Activated naive CD4-positive, alpha-beta T cell treated with anti-CD3 and anti-CD28 coated beads for 36 hours (primary cell): ENCODE data around the gene DAZAP1. TPM values are rescaled to one million over a fixed set of nuclear protein-coding genes. Genes with fewer than 3 reads are reported as not detected.

Experiments used
- CTCF ChIA-PET: fragments of 350-600 bp; sonication (Branson Sonifier 250); formaldehyde crosslinking; loops from one replicate; lab custom pipeline; 2021; ENCODE audit warnings: antibody characterized with exemption; lab: Charles Lee
- DNase-seq: peaks from one replicate; pipeline ENCODE4 v3.0.0-alpha.2; 2020
- H3K27ac Mint-ChIP-seq: one replicate; pipeline ENCODE4 v1.8.0; 2021; ENCODE audit warnings: mild to moderate bottlenecking, mixed read lengths
- H3K27me3 Mint-ChIP-seq: one replicate; pipeline ENCODE4 v1.8.0; 2021; ENCODE audit warnings: low read depth, mixed read lengths
- H3K36me3 Mint-ChIP-seq: one replicate; pipeline ENCODE4 v1.8.0; 2021; ENCODE audit warnings: low read depth, mixed read lengths
- H3K4me1 Mint-ChIP-seq: one replicate; pipeline ENCODE4 v1.8.0; 2021; ENCODE audit warnings: low read depth, mixed read lengths
- H3K4me3 Mint-ChIP-seq: one replicate; pipeline ENCODE4 v1.8.0; 2021; ENCODE audit warnings: mild to moderate bottlenecking, moderate library complexity, mixed read lengths
- H3K9me3 Mint-ChIP-seq: one replicate; pipeline ENCODE4 v1.8.0; 2021; ENCODE audit warnings: mixed read lengths
- intact Hi-C: fragments of 100-400 bp; cut with micrococcal nuclease; formaldehyde crosslinking; loops from one replicate; pipeline ENCODE4 v1.15.1; 2023
- total RNA-seq, 2 experiments: library from RNA; stranded (reverse); gene quantifications; one replicate each; pipeline ENCODE4 v1.2.3, GENCODE V29; 2021

DAZAP1 gene
- total RNA-seq, 2 experiments from 2014 or later = 253 to 265 TPM

DNA sequence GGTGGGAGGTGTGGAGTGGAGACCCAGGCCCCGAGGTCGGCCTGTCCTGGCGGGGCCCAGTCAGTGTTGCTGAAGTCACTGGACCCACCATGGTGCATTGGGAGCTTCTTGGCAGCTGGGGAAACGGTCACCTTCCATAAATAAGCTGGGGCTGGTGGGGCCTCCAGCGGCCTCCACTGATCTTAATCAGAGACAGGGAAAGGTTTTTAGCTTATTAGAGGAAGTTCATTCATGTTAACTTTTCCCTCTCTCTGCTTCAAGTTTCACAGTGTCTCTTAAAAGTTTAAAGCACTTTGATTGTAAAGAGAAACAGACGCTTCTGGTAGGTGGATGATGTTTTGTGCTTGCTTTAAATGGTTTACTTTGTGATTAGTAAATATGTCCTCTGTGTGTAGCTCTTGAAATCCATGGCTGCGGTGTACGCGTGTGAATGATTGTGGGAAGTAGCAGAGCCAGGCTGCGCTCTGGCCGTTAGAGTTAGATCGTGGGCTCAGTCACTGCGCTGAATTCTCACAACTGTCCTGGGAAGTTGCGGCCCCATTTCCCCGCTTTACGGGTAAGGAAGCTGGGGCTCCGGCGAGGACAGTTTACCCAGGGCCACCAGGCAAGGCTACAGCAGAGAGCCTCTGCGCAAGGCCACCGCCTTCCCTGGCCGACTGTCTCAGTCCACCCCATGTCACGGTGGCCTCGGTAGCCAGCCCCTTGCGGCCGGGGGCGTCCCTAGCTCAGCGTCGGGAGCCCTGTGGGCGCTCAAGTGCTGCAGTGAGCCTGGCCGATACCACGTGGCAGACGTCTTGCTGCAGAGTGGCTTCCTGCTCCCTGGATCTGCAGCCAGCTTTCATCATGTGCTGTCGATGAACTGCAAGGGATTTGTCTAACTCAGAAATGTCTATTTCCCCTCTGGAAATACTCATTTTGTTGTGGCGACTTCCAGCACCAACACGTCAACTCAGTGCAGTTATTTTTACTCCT lies 40.2 kb upstream of the DAZAP1 start:
- intact Hi-C loops = no loop called here
- H3K27ac Mint-ChIP-seq = no peak overlapping the region
- peaks cover 21% of the 10 kb centered on the region for H3K4me1 Mint-ChIP-seq
- DNase-seq = no peak
- no peak overlapping the region for H3K4me3 Mint-ChIP-seq
- no peaks in the 10 kb centered on the region for H3K9me3 Mint-ChIP-seq
- peaks cover 20% of the 10 kb centered on the region for H3K36me3 Mint-ChIP-seq
- CTCF ChIA-PET = interaction anchor here (0.6 to 1.1 kb wide), 2 partner anchors 123 to 147 kb away, joined by 3 to 4 read pairs; no protein-coding TSS in a partner anchor
- no peaks in the 10 kb centered on the region for H3K27me3 Mint-ChIP-seq

DNA sequence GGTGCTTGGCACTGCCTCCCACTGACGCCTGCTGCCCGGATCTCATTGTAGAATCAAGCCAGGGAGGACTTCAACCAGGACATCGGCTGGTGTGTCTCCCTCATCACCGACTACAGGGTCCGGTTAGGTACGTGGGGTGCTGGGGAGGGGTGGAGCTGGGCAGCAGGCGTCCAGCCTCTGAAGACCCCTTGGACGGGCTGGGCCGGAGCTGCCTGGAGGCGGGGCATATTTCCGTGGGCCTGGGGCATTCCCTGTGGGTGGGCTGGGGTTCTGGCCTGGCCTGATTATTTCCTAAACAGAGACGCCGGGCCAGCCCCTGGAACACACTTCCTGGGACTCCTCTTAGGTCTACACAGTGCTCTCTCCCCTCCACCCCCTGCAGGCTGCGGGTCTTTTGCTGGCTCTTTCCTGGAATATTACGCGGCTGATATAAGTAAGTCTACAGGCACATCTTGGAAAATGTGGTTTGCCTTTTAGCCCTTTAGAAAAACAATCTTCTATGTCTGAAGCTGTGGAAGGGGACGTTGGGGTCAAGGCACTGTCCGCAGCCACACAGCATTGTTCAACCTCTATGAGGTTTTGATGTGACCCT lies 38.1 kb upstream of the DAZAP1 start:
- H3K4me1 Mint-ChIP-seq = peaks cover 2% of the 10 kb centered on the region
- H3K27ac Mint-ChIP-seq = no peak overlapping the region
- no peaks in the 10 kb centered on the region for H3K9me3 Mint-ChIP-seq
- CTCF ChIA-PET = no interaction called here
- no peaks in the 10 kb centered on the region for H3K27me3 Mint-ChIP-seq
- H3K4me3 Mint-ChIP-seq = no peak overlapping the region
- peaks cover 12% of the 10 kb centered on the region for H3K36me3 Mint-ChIP-seq
- no peak for DNase-seq
- intact Hi-C loops = no loop called here

DNA sequence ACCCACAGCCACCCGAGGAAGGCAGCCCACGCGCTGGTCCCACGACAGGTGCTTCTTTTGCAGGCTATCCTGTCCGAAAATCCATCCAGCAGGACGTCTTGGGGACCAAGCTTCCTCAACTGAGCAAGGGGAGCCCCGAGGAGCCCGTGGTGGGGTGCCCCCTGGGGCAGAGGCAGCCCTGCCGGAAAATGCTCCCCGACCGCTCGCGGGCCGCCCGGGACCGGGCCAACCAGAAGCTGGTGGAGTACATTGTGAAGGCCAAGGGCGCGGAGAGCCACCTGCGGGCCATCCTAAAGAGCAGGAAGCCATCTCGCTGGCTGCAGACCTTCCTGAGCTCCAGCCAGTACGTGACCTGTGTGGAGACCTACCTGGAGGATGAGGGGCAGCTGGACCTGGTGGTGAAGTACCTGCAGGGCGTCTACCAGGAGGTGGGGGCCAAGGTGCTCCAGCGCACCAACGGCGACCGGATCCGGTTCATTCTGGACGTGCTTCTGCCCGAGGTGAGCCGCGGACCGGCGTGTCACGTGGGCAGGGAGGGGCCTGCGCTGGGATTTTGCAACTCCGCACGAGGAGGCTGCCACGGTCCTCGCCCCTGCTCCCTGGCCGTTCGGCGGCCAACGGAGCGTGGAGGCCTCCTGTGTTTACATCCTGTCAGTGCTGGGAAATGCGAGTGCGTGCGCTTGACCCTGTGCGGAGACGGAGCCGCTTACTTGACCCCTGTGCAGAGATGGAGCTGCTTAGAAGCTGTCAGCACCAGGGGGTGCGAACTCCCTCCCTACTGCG lies 36.6 kb upstream of the DAZAP1 start:
- Mint-ChIP-seq H3K4me3 (no peak overlapping the region), H3K27me3 (no peaks in the 10 kb centered on the region), H3K9me3 (no peaks in the 10 kb centered on the region), H3K4me1 (no peaks in the 10 kb centered on the region), H3K27ac (no peak overlapping the region), H3K36me3 (peaks cover 8% of the 10 kb centered on the region)
- no peak for DNase-seq
- intact Hi-C loops = no loop called here
- CTCF ChIA-PET = interaction anchor here (0.6 kb wide), 1 partner anchor 150 kb away, joined by 5 read pairs; no protein-coding TSS in a partner anchor

DNA sequence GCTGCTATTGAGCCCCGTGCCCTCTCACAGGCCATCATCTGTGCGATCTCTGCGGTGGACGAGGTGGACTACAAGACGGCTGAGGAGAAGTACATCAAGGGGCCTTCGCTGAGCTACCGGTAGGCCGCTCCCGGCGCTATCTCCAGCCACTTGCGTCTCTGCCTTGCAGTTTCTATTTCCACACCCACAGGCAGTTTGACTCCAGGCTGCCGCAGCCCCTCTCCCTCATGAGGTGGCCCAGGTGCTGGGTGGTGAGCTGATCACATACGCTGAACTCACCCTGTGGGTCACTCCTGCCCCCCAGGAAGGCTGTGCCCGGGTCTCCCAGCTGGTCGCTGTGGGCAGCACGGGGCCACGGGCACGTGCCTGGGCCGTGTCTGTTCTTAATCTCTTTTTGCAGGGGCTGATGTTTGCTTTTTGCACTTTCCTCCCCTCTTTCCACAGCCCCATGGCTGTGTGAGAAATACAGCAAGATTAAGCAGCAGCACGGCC lies 34.3 kb upstream of the DAZAP1 start:
- DNase-seq = no peak
- peaks cover 12% of the 10 kb centered on the region for H3K36me3 Mint-ChIP-seq
- H3K27me3 Mint-ChIP-seq = no peaks in the 10 kb centered on the region
- H3K4me1 Mint-ChIP-seq = no peaks in the 10 kb centered on the region
- CTCF ChIA-PET = interaction anchor here (0.9 to 2.4 kb wide), 2 partner anchors 9 to 58 kb away, joined by 3 to 8 read pairs; no protein-coding TSS in a partner anchor
- H3K4me3 Mint-ChIP-seq = no peak overlapping the region
- intact Hi-C loops = no loop called here
- H3K9me3 Mint-ChIP-seq = no peaks in the 10 kb centered on the region
- H3K27ac Mint-ChIP-seq = no peak overlapping the region

DNA sequence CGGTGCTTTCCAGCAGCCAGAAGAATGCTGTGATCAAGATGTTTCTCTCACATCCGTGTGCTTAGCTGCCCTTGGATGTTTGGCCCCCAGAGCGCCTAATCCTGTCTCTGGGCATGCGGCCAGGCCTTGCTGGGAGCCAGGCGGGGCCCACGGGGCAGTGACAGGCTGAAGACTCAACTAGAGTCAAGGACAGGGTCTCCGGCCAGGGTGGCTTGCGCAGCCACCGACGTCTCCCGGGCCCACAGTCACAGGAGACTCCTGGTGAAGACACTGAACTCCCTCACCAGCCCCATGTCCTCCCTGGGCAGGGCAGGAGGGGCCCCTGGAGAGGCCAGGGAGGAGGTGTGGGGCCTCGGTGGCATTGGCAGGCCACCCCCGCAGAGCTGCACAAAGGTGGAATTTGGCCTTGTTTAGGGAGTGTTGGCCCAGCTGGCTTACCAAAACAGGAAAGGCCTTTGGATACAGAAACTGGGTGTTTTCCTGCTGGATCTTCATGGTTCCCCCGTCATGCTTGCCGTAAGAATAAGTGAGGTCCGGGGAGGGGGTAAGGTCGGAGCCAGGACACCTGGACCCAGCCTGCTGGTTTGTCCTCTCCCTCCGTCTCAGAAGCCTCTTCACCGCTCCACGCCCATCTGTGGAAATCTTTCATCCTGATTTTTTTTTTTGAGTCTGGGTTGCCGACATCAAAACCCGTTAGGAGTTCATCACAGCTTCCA lies 33.7 kb upstream of the DAZAP1 start:
- CTCF ChIA-PET = interaction anchor here (2.4 kb wide), 1 partner anchor 58 kb away, joined by 8 read pairs; no protein-coding TSS in a partner anchor
- no peaks in the 10 kb centered on the region for H3K4me1 Mint-ChIP-seq
- H3K9me3 Mint-ChIP-seq = no peaks in the 10 kb centered on the region
- no peaks in the 10 kb centered on the region for H3K27me3 Mint-ChIP-seq
- no peak overlapping the region for H3K27ac Mint-ChIP-seq
- intact Hi-C loops = no loop called here
- no peak for DNase-seq
- H3K36me3 Mint-ChIP-seq = peaks cover 12% of the 10 kb centered on the region
- H3K4me3 Mint-ChIP-seq = no peak overlapping the region

DNA sequence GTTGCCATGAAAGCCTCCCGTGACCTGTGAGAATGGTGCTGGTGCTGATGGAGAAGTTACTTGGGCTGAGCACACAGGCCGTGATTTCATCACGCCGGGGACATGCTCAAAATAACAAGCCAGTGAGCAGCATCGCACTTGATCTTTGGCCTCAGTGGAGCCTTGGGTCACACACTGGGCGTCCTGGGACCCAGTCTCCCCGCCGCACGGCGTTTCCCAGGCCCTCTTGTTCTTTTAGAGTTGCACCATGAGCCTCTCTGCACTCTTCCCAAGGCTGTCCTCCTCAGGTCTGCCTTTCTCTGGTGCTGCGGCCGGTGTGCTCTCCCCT lies 33.2 kb upstream of the DAZAP1 start:
- no peaks in the 10 kb centered on the region for H3K27me3 Mint-ChIP-seq
- no peaks in the 10 kb centered on the region for H3K4me1 Mint-ChIP-seq
- no peaks in the 10 kb centered on the region for H3K9me3 Mint-ChIP-seq
- no peak for DNase-seq
- H3K4me3 Mint-ChIP-seq = no peak overlapping the region
- intact Hi-C loops = no loop called here
- CTCF ChIA-PET = no interaction called here
- H3K36me3 Mint-ChIP-seq = peaks cover 12% of the 10 kb centered on the region
- H3K27ac Mint-ChIP-seq = no peak overlapping the region

DNA sequence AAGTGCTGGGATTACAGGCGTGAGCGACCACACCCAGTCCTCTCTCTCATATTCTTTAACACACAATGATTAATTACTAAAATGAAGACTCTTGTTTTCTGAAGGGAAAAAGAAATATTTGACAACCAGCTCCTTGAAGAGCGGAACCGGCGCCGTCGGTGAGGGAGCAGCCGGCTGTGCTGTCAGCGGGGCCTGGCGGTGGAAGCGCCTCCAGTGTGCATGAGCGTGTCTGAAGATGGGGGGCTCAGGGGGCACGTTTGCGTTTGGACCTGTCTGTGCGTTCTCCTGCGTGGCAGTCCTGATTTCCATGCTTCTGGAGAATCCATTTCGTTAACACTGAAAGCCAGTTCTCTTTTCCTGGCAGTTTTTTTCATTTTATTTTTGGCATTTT lies 31.0 kb upstream of the DAZAP1 start:
- CTCF ChIA-PET = interaction anchor here (0.7 kb wide), 2 partner anchors 36 to 60 kb away, joined by 3 to 4 read pairs; no protein-coding TSS in a partner anchor
- peaks cover 9% of the 10 kb centered on the region for H3K36me3 Mint-ChIP-seq

DNA sequence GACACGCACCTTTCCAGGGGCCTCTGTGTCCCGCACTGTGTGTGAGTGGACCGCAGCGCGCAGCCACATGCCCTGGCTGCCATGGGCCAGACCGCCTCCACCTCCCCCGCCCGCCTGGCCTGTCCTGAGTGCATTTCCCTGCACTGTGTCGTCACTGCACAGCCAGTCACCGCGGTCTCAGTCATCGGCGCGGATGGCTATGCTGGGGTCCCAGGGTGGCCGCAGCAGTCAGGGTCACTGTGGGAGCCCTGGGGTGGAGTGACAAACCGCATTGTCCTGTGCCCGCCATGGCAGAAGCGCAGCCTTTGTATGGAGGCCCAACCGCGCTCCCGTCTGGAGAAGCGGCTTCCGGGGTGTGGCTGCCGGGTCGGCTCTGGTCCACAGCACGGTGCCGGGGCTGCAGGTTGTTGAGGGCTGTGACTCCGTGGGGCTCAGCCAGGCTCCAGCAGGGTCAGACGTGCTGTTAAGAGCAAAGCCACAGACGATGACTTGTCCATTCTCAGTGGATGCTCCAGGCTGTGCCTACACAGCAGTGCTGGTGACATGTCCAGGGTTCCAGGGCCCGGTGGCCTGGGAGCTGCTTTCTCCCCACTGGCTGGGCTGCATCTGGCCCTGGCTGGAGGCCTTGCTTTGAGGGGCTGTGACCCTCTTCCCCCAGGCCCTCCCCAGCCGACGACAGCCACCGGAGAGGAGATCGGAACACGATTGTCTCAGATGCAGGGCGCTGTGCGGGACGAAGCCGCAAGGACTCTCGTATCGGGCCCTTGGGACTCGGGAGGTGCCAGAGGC lies 30.0 kb upstream of the DAZAP1 start:
- CTCF ChIA-PET = no interaction called here
- Mint-ChIP-seq H3K27ac (no peak overlapping the region), H3K36me3 (peaks cover 9% of the 10 kb centered on the region), H3K4me1 (no peaks in the 10 kb centered on the region), H3K27me3 (no peaks in the 10 kb centered on the region), H3K4me3 (no peak overlapping the region), H3K9me3 (no peaks in the 10 kb centered on the region)
- intact Hi-C loops = no loop called here
- no peak for DNase-seq

More for the DNA sequence above, 31.0 kb upstream of the DAZAP1 start:
- H3K9me3 Mint-ChIP-seq = no peaks in the 10 kb centered on the region
- no peak overlapping the region for H3K27ac Mint-ChIP-seq
- H3K4me1 Mint-ChIP-seq = no peaks in the 10 kb centered on the region
- H3K4me3 Mint-ChIP-seq = no peak overlapping the region
- no peak for DNase-seq
- intact Hi-C loops = no loop called here
- H3K27me3 Mint-ChIP-seq = no peaks in the 10 kb centered on the region

DNA sequence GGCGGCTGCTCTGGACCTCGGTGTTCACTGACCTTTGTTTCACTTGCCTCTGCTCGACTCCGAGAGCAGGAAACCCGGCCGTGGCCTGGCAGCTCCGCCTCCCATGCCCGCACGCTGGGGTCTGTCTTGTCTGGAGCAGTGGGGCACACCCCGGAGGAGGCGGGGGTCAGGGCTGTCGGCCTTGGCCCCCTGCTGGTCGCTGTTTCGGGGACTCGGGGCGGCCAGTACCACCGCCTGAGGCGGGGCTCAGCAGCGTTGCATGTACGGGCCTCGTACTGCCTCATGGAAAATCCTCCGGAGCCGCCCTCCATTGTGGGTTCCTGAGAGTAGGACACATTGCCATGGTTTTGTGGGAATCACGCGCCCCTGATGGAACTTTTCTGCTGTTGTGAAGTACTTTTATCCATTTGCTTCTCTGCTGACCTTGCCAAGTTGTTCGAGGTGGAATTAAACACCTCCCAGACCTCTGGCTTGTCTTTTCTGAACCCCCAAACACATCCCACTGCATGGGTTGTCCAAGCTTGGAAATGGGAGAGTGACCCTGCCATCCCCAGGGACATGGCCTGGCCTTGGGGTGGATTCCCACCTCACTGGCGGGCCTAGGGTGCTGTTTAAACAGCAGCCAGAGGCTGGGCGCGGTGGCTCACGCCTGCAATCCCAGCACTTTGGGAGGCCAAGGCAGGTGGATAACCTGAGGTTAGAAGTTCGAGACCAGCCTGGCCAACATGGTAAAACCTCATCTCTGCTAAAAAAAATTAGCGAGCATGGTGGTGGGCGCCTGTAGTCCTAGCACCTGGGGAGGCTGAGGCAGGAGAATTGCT lies 29.2 kb upstream of the DAZAP1 start:
- H3K27ac Mint-ChIP-seq = no peak overlapping the region
- H3K27me3 Mint-ChIP-seq = no peaks in the 10 kb centered on the region
- intact Hi-C loops = no loop called here
- H3K36me3 Mint-ChIP-seq = peaks cover 9% of the 10 kb centered on the region
- DNase-seq = no peak
- no peak overlapping the region for H3K4me3 Mint-ChIP-seq
- no peaks in the 10 kb centered on the region for H3K9me3 Mint-ChIP-seq
- H3K4me1 Mint-ChIP-seq = peaks cover 6% of the 10 kb centered on the region
- CTCF ChIA-PET = no interaction called here

DNA sequence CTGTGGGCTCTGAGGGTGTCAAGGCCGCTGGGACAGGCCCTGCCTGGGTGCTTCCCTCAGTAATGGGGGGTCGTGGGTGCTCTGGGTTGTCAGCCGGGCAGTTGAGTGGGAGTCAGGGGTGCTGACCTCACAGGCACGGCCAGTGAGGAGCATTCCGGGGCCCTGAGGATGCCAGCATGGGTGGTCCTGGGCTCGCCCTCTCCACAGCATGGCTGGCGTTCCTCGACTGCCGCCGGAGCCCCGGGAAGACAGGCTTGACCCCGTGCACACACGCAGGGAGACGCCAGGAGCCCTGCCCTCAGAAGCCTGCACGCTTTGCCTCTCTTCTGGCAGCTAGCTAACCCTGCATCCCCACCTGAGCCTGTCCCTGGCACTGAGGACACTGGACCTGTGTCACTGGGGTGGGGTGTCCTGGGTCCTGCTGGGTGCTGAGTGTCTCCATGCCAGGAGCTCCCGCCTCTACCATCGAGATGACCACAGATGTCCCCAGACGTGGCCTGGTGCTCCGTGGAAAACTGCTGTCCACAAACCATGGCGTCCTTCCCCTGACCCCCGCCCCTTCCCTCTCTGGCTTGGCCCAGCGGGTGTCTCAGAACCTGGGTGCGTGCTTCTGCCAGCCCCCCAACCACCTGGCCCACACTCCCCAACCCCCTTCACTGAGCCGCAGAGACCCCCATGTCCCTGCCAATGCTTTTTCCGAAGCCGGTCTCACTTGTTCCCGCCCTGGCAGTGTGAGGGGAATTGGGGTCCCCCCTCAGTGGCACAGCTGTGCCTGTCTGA lies 28.1 kb upstream of the DAZAP1 start:
- peaks cover 10% of the 10 kb centered on the region for H3K4me1 Mint-ChIP-seq
- no peak overlapping the region for H3K4me3 Mint-ChIP-seq
- H3K27ac Mint-ChIP-seq = no peak overlapping the region
- no peaks in the 10 kb centered on the region for H3K9me3 Mint-ChIP-seq
- intact Hi-C loops = no loop called here
- DNase-seq = no peak
- CTCF ChIA-PET = no interaction called here
- peaks cover 3% of the 10 kb centered on the region for H3K27me3 Mint-ChIP-seq
- H3K36me3 Mint-ChIP-seq = peaks cover 12% of the 10 kb centered on the region
